Pancreas (tissue), 10 donors: Measurements from ENCODE around the gene AKAP6. TPM values are rescaled to one million over a fixed set of nuclear protein-coding genes. Genes with fewer than 3 reads are reported as not detected.
A peak's percentile ranks its signal among the peaks of the same experiment; 100 is the strongest.

Source experiments
- ATAC-seq, 4 donors: fragments of 200-7000 bp; cut with Tn5 transposase; one replicate each; pipeline versions ENCODE4 v1.8.0 to v1.9.1; 2020; ENCODE audit warnings: mild to moderate bottlenecking in 4 of 4, moderate library complexity in 4 of 4
- DNase-seq, 6 donors: peaks; one replicate each; pipeline ENCODE4 v3.0.0-alpha.2; 2020
- FAIRE-seq: peaks from 2 replicates; lab custom pipeline; 2012; peaks lifted over from hg19 to GRCh38; lab: Jason Lieb, UNC
- H3K27ac ChIP-seq, 4 donors: fragments of 200-600 bp; sonication (generic); 1 replicate in 3 of 4; 2 replicates in 1 of 4; pipeline versions ENCODE4 v1.5.0 to v1.8.0; 2020
- H3K27me3 ChIP-seq, 4 donors: fragments of 200-600 bp; one replicate each; pipeline ENCODE4 v1.8.0; 2021
- H3K36me3 ChIP-seq, 3 donors: fragments of 200-600 bp; sonication (generic) in 1 of 3; one replicate each; pipeline versions ENCODE4 v1.5.0 to v1.8.0; 2020 to 2021
- H3K4me1 ChIP-seq, 3 donors: fragments of 200-600 bp; one replicate each; pipeline ENCODE4 v1.8.0; 2021
- H3K4me3 ChIP-seq, 4 donors: fragments of 200-600 bp; sonication (generic) in 2 of 4; one replicate each; pipeline versions ENCODE4 v1.5.0 to v1.8.0; 2020 to 2021
- H3K9me3 ChIP-seq, 4 donors: fragments of 200-600 bp; one replicate each; pipeline ENCODE4 v1.8.0; 2021
- CTCF ChIP-seq, 4 donors: fragments of 200-600 bp; sonication (generic) in 3 of 4; IDR thresholded peaks; one replicate each; pipeline versions ENCODE4 v1.5.0 to v1.8.0; 2021; ENCODE audit warnings: antibody characterized with exemption in 4 of 4
- WGBS, 2 donors: extraction: QIAGEN DNeasy Blood & Tissue Kit; methylation state at CpG; one replicate each; pipeline ENCODE4 v1.1.7; 2013; 5-methylcytosine and 5-hydroxymethylcytosine counted together
- intact Hi-C, 3 donors: fragments of 100-400 bp; cut with DNase I; formaldehyde crosslinking; loops; one replicate each; pipeline versions ENCODE4 v1.11.1 to v1.14.2; 2022
- polyA plus RNA-seq, 2 donors: library from polyadenylated mRNA; stranded (reverse); fragments of 200-250 nt; gene quantifications; one replicate each; pipeline ENCODE4 v1.2.3, GENCODE V29; 2013
- total RNA-seq, 6 donors: library from RNA; stranded (reverse); fragmentation: NEBNext Ultra II Directional in 4 of 6; extraction: Animal tissue kit (Norgen Biotek cat#: 25700) in 4 of 6; gene quantifications; one replicate each; pipeline versions ENCODE4 v1.2.1 to v1.2.4, GENCODE V29; 2021 to 2023
- donor health status: healthy with polysubstance abuse.
- donor health status: DM: no; HTN: no; CAD: no; lungs with moderate emphysema.
- donor health status: DM: no; HTN: no; CAD: no.
- donor health status: control.
- donor health status: control.
- donor health status: Bipolar disorder and iron deficiency.
- donor health status: DM: yes; HTN: yes; CAD: no.
- donor health status: DM: no; HTN: no; CAD: no.
- donor health status: DM: no; HTN: no; CAD: no.
- donor health status: DM: yes; HTN: yes; CAD: no.

AKAP6 gene
- total and polyA plus RNA-seq, 8 donors: 0.34 to 2.2 (median 1.8) TPM

DNA sequence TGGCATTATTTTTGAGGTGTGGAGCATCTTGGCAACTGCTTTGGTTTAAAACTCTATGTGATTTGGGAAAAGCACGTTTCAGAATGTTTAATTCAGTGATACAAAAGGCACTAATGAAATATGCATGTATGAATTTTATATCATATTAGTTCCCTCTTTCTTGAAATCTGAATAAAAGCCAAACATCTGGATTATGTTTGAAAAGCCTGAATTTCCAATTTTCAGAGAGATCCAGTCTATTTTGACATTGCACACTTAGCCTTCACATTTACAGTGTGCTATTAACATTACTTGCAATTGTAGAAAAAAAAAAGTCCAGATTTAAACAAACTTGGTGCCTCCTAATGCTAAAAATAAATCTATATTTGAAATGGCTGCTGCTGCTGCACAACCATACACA, 390.5 kb downstream of the AKAP6 start:
- Histone ChIP-seq H3K27ac (no peak overlapping the region), H3K27me3 (no peaks in the 10 kb centered on the region), H3K9me3 (no peaks in the 10 kb centered on the region), H3K4me3 (no peak overlapping the region), H3K36me3 (no peaks in the 10 kb centered on the region), H3K4me1 (no peaks in the 10 kb centered on the region)
- FAIRE-seq (no peak), ATAC-seq (no peak), DNase-seq (no peak)
- intact Hi-C loops: no loop called here
- no peak for TF ChIP-seq CTCF (IDR thresholded peaks at IDR 0.05)
- 77 to 89% methylated on average over 1 of the region's 1 CpG for WGBS, 2 donors

- Histone ChIP-seq H3K4me3 (no peak overlapping the region), H3K9me3 (no peaks in the 10 kb centered on the region), H3K4me1 (no peaks in the 10 kb centered on the region), H3K27me3 (no peaks in the 10 kb centered on the region), H3K36me3 (no peaks in the 10 kb centered on the region), H3K27ac (no peak overlapping the region)
- DNase-seq (no peak), ATAC-seq (no peak), FAIRE-seq (no peak)
- 78 to 83% methylated on average over 2 of the region's 2 CpGs for WGBS, 2 donors
- intact Hi-C loops: no loop called here
- no peak for TF ChIP-seq CTCF (IDR thresholded peaks at IDR 0.05)
These were observed 391.8 kb downstream of the AKAP6 start for GRCh38 chr14:32720927-32721326.

GRCh38 chr14:32722631-32723183, 393.6 kb downstream of the AKAP6 start:
- intact Hi-C loops: no loop called here
- Histone ChIP-seq H3K27me3 (no peaks in the 10 kb centered on the region), H3K36me3 (no peaks in the 10 kb centered on the region), H3K9me3 (no peaks in the 10 kb centered on the region), H3K27ac (no peak overlapping the region), H3K4me1 (no peaks in the 10 kb centered on the region), H3K4me3 (no peak overlapping the region)
- DNase-seq (no peak), ATAC-seq (no peak), FAIRE-seq (no peak)
- WGBS, 2 donors: 84 to 93% methylated on average over 10 of the region's 10 CpGs
- TF ChIP-seq CTCF (IDR thresholded peaks at IDR 0.05): no peak

DNA sequence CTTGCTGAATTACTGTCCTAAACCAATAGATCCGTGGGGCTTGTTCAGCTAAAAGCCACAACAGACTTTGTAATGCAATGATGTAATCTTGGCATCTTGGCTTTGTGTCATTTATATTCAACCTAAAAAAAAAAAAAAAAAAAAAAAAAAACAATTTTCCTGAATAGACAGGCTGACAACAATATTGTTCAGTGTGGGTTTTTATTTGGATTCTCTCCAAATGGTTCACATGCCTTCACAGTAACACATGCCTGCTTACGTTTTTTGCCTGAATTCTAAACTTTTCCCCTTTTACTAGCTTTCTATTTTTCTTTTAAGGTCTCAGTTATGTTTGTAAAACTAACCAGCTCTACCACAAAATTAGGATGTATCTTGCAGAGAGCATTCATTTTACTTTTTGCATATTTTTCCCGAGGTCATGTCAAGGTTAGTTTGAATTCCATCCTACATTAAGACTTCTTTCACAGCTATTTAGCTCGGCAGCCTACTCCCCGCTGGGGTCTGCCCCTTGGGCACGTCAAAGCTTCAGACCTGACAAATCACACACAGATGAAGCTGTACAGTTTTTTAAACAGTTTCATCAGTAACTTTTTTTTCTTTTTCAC, 395.9 kb downstream of the AKAP6 start:
- WGBS, 2 donors: 43 to 48% methylated on average over 6 of the region's 6 CpGs
- Histone ChIP-seq H3K27ac (no peak overlapping the region), H3K4me3 (no peak overlapping the region), H3K36me3 (no peaks in the 10 kb centered on the region), H3K27me3 (no peaks in the 10 kb centered on the region), H3K4me1 (no peaks in the 10 kb centered on the region), H3K9me3 (no peaks in the 10 kb centered on the region)
- intact Hi-C loops: no loop called here
- DNase-seq (no peak), ATAC-seq (peak in 2 of 4 donors; percentile 23 to 26), FAIRE-seq (no peak)
- no peak for TF ChIP-seq CTCF (IDR thresholded peaks at IDR 0.05)

DNA sequence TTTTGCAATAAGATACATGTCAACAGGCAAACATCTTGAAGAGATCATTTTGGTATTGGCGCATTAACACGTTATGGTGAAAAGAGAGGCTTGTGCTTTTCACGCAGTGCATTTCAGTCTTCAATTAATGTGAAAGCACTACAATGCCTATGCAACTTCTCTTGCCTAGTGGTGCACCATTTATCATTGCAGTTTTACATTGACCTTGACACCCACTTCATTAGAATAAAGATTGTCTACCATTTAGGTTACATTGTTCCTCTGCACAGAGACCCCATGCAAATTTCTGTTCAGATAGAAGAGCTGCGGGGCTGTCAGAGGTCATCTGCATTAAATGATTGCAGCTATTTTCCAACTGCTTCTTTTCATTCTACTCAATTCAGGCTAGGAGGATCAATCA, 397.4 kb downstream of the AKAP6 start:
- Histone ChIP-seq H3K27me3 (no peaks in the 10 kb centered on the region), H3K4me1 (peaks cover 0 to 8% (median 7%) of the 10 kb centered on the region in 3 donors), H3K4me3 (no peak overlapping the region), H3K9me3 (no peaks in the 10 kb centered on the region), H3K36me3 (no peaks in the 10 kb centered on the region), H3K27ac (no peak overlapping the region)
- FAIRE-seq (no peak), ATAC-seq (no peak), DNase-seq (no peak)
- intact Hi-C loops: no loop called here
- 82 to 91% methylated on average over 4 of the region's 4 CpGs for WGBS, 2 donors
- TF ChIP-seq CTCF (IDR thresholded peaks at IDR 0.05): no peak
